Skin of body (tissue), 2 donors: ENCODE results near the gene RUNX2. TPM values are rescaled to one million over a fixed set of nuclear protein-coding genes. Genes with fewer than 3 reads are reported as not detected.

Experiments used
- DNase-seq: peaks from one replicate; lab custom pipeline; 2025; lab: John Stamatoyannopoulos, UW
- total RNA-seq: library from RNA; depleted of rRNA; stranded (reverse); fragments of >200 nt; gene quantifications from one replicate; pipeline ENCODE4 v1.2.3, GENCODE V29; 2014

Gene RUNX2
- total RNA-seq, 1 donor from 2014 or later: 2.9 TPM

- DNase-seq: no peak
Measured at GRCh38 chr6:45513213-45513618, 185.1 kb downstream of the RUNX2 start.

GRCh38 chr6:45513843-45514242 lies 185.7 kb downstream of the RUNX2 start:
- DNase-seq: no peak

GRCh38 chr6:45514454-45515230 lies 186.5 kb downstream of the RUNX2 start:
- no peak for DNase-seq

GRCh38 chr6:45518013-45518720 lies 190.0 kb downstream of the RUNX2 start:
- no peak for DNase-seq

GRCh38 chr6:45521226-45521625 lies 193.1 kb downstream of the RUNX2 start:
- no peak for DNase-seq

GRCh38 chr6:45522486-45522885 lies 194.4 kb downstream of the RUNX2 start:
- DNase-seq: no peak

- no peak for DNase-seq
Measured at GRCh38 chr6:45527210-45527609, 199.1 kb downstream of the RUNX2 start.

GRCh38 chr6:45531999-45532595 lies 204.0 kb downstream of the RUNX2 start:
- no peak for DNase-seq

GRCh38 chr6:45532721-45533210 lies 204.6 kb downstream of the RUNX2 start:
- DNase-seq: no peak

- DNase-seq: peak; percentile 81
Measured at GRCh38 chr6:45533386-45533785, 205.3 kb downstream of the RUNX2 start.

- no peak for DNase-seq
Measured at GRCh38 chr6:45535933-45536332, 207.8 kb downstream of the RUNX2 start.

- DNase-seq: peak; percentile 5
Measured at GRCh38 chr6:45537539-45537938, 209.4 kb downstream of the RUNX2 start.

GRCh38 chr6:45538641-45539547 lies 210.8 kb downstream of the RUNX2 start:
- peak; percentile 72 for DNase-seq

- DNase-seq: no peak
Measured at GRCh38 chr6:45540375-45540920, 212.3 kb downstream of the RUNX2 start.

GRCh38 chr6:45541934-45542333 lies 213.8 kb downstream of the RUNX2 start:
- DNase-seq: no peak

- no peak for DNase-seq
Measured at GRCh38 chr6:45543298-45544235, 215.4 kb downstream of the RUNX2 start.

- DNase-seq: no peak
Measured at GRCh38 chr6:45545416-45545815, 217.3 kb downstream of the RUNX2 start.

- no peak for DNase-seq
Measured at GRCh38 chr6:45548657-45549515, 220.8 kb downstream of the RUNX2 start.

- DNase-seq: no peak
Measured at GRCh38 chr6:45552536-45552935, 224.4 kb downstream of the RUNX2 start.
